Esophagus squamous epithelium (tissue), 4 donors: Measurements from ENCODE around the gene LRRC4C.

Source experiments
- POLR2A ChIP-seq, 4 donors: fragments of 450-650 bp; IDR thresholded peaks; one replicate each; pipeline ENCODE4 v1.6.1; 2017; ENCODE audit warnings: antibody characterized with exemption in 4 of 4, mild to moderate bottlenecking in 4 of 4, moderate library complexity in 3 of 4
- TF ChIP-seq, protein P1 (sequence below), 6 experiments: fragments of 450-650 bp in 4 of 6; fragments of 200-600 bp in 2 of 6; sonication (generic) in 2 of 6; IDR thresholded peaks; one replicate each; pipeline ENCODE4 v1.5.1; 2016 to 2019; ENCODE audit warnings: antibody characterized with exemption in 6 of 6, mild to moderate bottlenecking in 4 of 6, moderate library complexity in 4 of 6

DNA sequence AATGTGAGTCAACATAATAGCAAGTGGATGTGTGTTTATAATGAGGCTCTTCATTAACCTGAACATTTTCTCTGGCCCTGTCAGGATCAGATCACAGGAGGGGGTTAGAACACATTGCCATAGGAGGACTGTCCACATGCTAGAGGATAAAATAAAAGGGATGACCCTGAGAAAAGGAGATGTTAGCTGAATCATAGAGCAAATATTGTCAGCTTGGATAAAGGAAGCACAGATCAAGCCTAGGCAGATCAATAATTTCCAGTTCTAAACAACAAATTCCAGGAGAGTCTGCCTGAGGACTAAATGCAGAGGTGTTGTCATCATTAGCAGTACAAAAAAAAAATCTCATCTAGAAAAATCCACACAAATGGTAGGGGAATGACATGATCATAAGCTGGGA lies 337.9 kb downstream of the LRRC4C start:
- TF ChIP-seq, protein P1, sequence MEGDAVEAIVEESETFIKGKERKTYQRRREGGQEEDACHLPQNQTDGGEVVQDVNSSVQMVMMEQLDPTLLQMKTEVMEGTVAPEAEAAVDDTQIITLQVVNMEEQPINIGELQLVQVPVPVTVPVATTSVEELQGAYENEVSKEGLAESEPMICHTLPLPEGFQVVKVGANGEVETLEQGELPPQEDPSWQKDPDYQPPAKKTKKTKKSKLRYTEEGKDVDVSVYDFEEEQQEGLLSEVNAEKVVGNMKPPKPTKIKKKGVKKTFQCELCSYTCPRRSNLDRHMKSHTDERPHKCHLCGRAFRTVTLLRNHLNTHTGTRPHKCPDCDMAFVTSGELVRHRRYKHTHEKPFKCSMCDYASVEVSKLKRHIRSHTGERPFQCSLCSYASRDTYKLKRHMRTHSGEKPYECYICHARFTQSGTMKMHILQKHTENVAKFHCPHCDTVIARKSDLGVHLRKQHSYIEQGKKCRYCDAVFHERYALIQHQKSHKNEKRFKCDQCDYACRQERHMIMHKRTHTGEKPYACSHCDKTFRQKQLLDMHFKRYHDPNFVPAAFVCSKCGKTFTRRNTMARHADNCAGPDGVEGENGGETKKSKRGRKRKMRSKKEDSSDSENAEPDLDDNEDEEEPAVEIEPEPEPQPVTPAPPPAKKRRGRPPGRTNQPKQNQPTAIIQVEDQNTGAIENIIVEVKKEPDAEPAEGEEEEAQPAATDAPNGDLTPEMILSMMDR (IDR thresholded peaks at IDR 0.05), result no peak
- TF ChIP-seq POLR2A (IDR thresholded peaks at IDR 0.05), result no peak
